MCF 10A (cell line): ENCODE results near the gene SCGB3A1. TPM values are rescaled to one million over a fixed set of nuclear protein-coding genes. Genes with fewer than 3 reads are reported as not detected.

Experiments used
- BruUV-seq: library from RNA; stranded (reverse); fragments of 400-500 nt; replicated peaks from 2 replicates; lab custom pipeline; 2021; lab: Mats Ljungman, UMichigan
- CTCF ChIA-PET: fragments of 300-600 bp; sonication (Branson Sonifier 250); formaldehyde crosslinking; extraction: SDS; loops from one replicate; lab custom pipeline; 2021; ENCODE audit warnings: antibody characterized with exemption, inconsistent platforms; lab: Yijun Ruan, JAX
- POLR2A ChIA-PET: fragments of 300-600, 350-650 bp; sonication (Branson Sonifier 250); formaldehyde crosslinking; extraction: SDS; loops from one replicate; lab custom pipeline; 2020; ENCODE audit warnings: antibody characterized with exemption, inconsistent platforms; lab: Yijun Ruan, JAX
- DNase-seq: peaks from one replicate; pipeline ENCODE4 v3.0.0-alpha.2; 2018; ENCODE audit not compliant: unreplicated experiment
- H3K27ac Mint-ChIP-seq: one replicate; pipeline ENCODE4 v1.8.0; 2022; ENCODE audit warnings: mild to moderate bottlenecking, low read depth, mixed read lengths; ENCODE audit not compliant: unreplicated experiment
- H3K27me3 Mint-ChIP-seq: one replicate; pipeline ENCODE4 v1.8.0; 2022; ENCODE audit warnings: mixed read lengths; ENCODE audit not compliant: insufficient read depth, unreplicated experiment
- H3K36me3 Mint-ChIP-seq: one replicate; pipeline ENCODE4 v1.8.0; 2022; ENCODE audit warnings: mild to moderate bottlenecking, moderate library complexity, mixed read lengths; ENCODE audit not compliant: insufficient read depth, unreplicated experiment
- H3K4me1 Mint-ChIP-seq: one replicate; pipeline ENCODE4 v1.8.0; 2022; ENCODE audit warnings: mixed read lengths; ENCODE audit not compliant: insufficient read depth, unreplicated experiment
- H3K4me3 Mint-ChIP-seq: one replicate; pipeline ENCODE4 v1.8.0; 2022; ENCODE audit warnings: mild to moderate bottlenecking, moderate library complexity, mixed read lengths; ENCODE audit not compliant: unreplicated experiment
- H3K9me3 Mint-ChIP-seq: one replicate; pipeline ENCODE4 v1.8.0; 2022; ENCODE audit warnings: mixed read lengths; ENCODE audit not compliant: unreplicated experiment
- CTCF ChIP-seq: fragments of 200-600 bp; IDR thresholded peaks from one replicate; pipeline ENCODE4 v1.8.0; 2022; ENCODE audit warnings: antibody characterized with exemption, mild to moderate bottlenecking; ENCODE audit not compliant: unreplicated experiment
- intact Hi-C: fragments of 100-400 bp; cut with micrococcal nuclease; formaldehyde crosslinking; loops from 2 replicates; pipeline ENCODE4 v1.14.1; 2022
- total RNA-seq: library from RNA; stranded (reverse); gene quantifications from 2 replicates; pipeline ENCODE4 v1.2.3, GENCODE V29; 2022

The SCGB3A1 gene
- total RNA-seq, 1 experiment from 2014 or later: not detected

- no peak overlapping the region for H3K4me3 Mint-ChIP-seq
These were observed 22.4 kb downstream of the SCGB3A1 start for GRCh38 chr5:180568914-180569313.

GRCh38 chr5:180563994-180564393 lies 27.3 kb downstream of the SCGB3A1 start:
- BruUV-seq: no TSS peak
- intact Hi-C loops: no loop called here
- H3K27me3 Mint-ChIP-seq: no peaks in the 10 kb centered on the region
- DNase-seq: no peak
- CTCF ChIA-PET: no interaction called here
- TF ChIP-seq CTCF: no peak
- H3K4me1 Mint-ChIP-seq: no peaks in the 10 kb centered on the region
- no peak overlapping the region for H3K4me3 Mint-ChIP-seq
- peaks cover 87% of the 10 kb centered on the region for H3K36me3 Mint-ChIP-seq
- POLR2A ChIA-PET: no interaction called here
- no peak overlapping the region for H3K27ac Mint-ChIP-seq
- no peaks in the 10 kb centered on the region for H3K9me3 Mint-ChIP-seq

More at GRCh38 chr5:180568914-180569313, 22.4 kb downstream of the SCGB3A1 start:
- POLR2A ChIA-PET: interaction anchor here (1.1 to 2.1 kb wide), 4 partner anchors 9 to 19 kb away, joined by 3 to 10 read pairs (median 6); no protein-coding TSS in a partner anchor
- Mint-ChIP-seq H3K27ac (no peak overlapping the region), H3K27me3 (no peaks in the 10 kb centered on the region), H3K4me1 (no peaks in the 10 kb centered on the region), H3K36me3 (peaks cover 93% of the 10 kb centered on the region), H3K9me3 (no peaks in the 10 kb centered on the region)
- no peak for TF ChIP-seq CTCF
- no TSS peak for BruUV-seq
- intact Hi-C loops: loop anchor here (5.0 kb wide), 1 partner anchor 67 kb away; no protein-coding TSS in a partner anchor
- CTCF ChIA-PET: interaction anchor here (0.8 to 1.0 kb wide), 3 partner anchors 22 to 361 kb away, joined by 3 to 4 read pairs (median 3); no protein-coding TSS in a partner anchor
- no peak for DNase-seq

- intact Hi-C loops: no loop called here
- H3K27ac Mint-ChIP-seq: no peak overlapping the region
- no peak for DNase-seq
- ChIA-PET POLR2A (interaction anchor here (0.6 to 1.2 kb wide), 4 partner anchors 11 to 587 kb away, joined by 3 to 4 read pairs (median 3); no protein-coding TSS in a partner anchor), CTCF (interaction anchor here (0.9 to 1.3 kb wide), 2 partner anchors 40 to 264 kb away, joined by 3 read pairs; no protein-coding TSS in a partner anchor)
- H3K27me3 Mint-ChIP-seq: no peaks in the 10 kb centered on the region
- BruUV-seq: no TSS peak
- no peak overlapping the region for H3K4me3 Mint-ChIP-seq
- no peaks in the 10 kb centered on the region for H3K9me3 Mint-ChIP-seq
- peaks cover 81% of the 10 kb centered on the region for H3K36me3 Mint-ChIP-seq
- no peak for TF ChIP-seq CTCF
- H3K4me1 Mint-ChIP-seq: peaks cover 10% of the 10 kb centered on the region
These were observed 33.1 kb downstream of the SCGB3A1 start for GRCh38 chr5:180558232-180558631.

GRCh38 chr5:180557217-180557809 lies 34.0 kb downstream of the SCGB3A1 start:
- intact Hi-C loops: no loop called here
- peaks cover 11% of the 10 kb centered on the region for H3K4me1 Mint-ChIP-seq
- BruUV-seq: no TSS peak
- ChIA-PET POLR2A (interaction anchor here (0.6 to 1.2 kb wide), 2 partner anchors 10 to 586 kb away, joined by 3 to 4 read pairs; no protein-coding TSS in a partner anchor), CTCF (interaction anchor here (0.6 to 1.3 kb wide), 3 partner anchors 39 to 156 kb away, joined by 3 to 4 read pairs (median 3); no protein-coding TSS in a partner anchor)
- H3K27ac Mint-ChIP-seq: no peak overlapping the region
- no peaks in the 10 kb centered on the region for H3K9me3 Mint-ChIP-seq
- H3K4me3 Mint-ChIP-seq: no peak overlapping the region
- DNase-seq: no peak
- H3K36me3 Mint-ChIP-seq: peaks cover 81% of the 10 kb centered on the region
- no peaks in the 10 kb centered on the region for H3K27me3 Mint-ChIP-seq
- TF ChIP-seq CTCF: no peak
